K562 (cell line): ENCODE data around the gene RBM5. TPM values are rescaled to one million over a fixed set of nuclear protein-coding genes. Genes with fewer than 3 reads are reported as not detected.

ENCODE experiments used
- ETS2 ChIP-seq: IDR thresholded peaks from 2 replicates; pipeline ENCODE4 v1.6.1; 2016; ENCODE audit warnings: borderline replicate concordance, missing genetic modification characterization, mild to moderate bottlenecking, moderate library complexity, missing compliant biosample characterization; ENCODE audit not compliant: poor library complexity, severe bottlenecking
- GABPB2 ChIP-seq: fragments of 250-450 bp; sonication (Bioruptor Pico); conservative IDR thresholded peaks from 2 replicates; pipeline ENCODE4 v1.5.1; 2021; ENCODE audit warnings: mild to moderate bottlenecking
- GTF2A2 ChIP-seq: IDR thresholded peaks from 2 replicates; pipeline ENCODE4 v1.6.1; 2016; ENCODE audit warnings: mild to moderate bottlenecking, missing genetic modification characterization, missing compliant biosample characterization
- KDM2B ChIP-seq: fragments of 250-450 bp; sonication (Bioruptor Pico); IDR thresholded peaks from 2 replicates; pipeline ENCODE4 v1.8.0; 2021; ENCODE audit warnings: mild to moderate bottlenecking, moderate library complexity
- MCM2 ChIP-seq: fragments of 450-650 bp; IDR thresholded peaks from 2 replicates; pipeline ENCODE4 v1.6.1; 2017; ENCODE audit warnings: low read depth, mild to moderate bottlenecking
- MTA1 ChIP-seq: fragments of 450-650 bp; IDR thresholded peaks from 2 replicates; pipeline ENCODE4 v1.6.1; 2017; ENCODE audit warnings: borderline replicate concordance
- NCOR1 ChIP-seq: fragments of 450-650 bp; IDR thresholded peaks from 2 replicates; pipeline ENCODE4 v1.6.1; 2016; ENCODE audit warnings: mild to moderate bottlenecking, moderate library complexity
- PBX2 ChIP-seq, 2 experiments: IDR thresholded peaks in 1 of 2; conservative IDR thresholded peaks in 1 of 2; 2 replicates each; pipeline ENCODE4 v1.6.1; 2016; ENCODE audit warnings: low read depth in 2 of 2, mild to moderate bottlenecking in 1 of 2, missing compliant biosample characterization in 1 of 2, missing genetic modification characterization in 1 of 2, moderate library complexity in 1 of 2
- RNF219 ChIP-seq: fragments of 250-450 bp; sonication (Bioruptor Pico); IDR thresholded peaks from 2 replicates; pipeline ENCODE4 v1.5.0; 2022; ENCODE audit warnings: mild to moderate bottlenecking
- TCF7 ChIP-seq: sonication (generic); IDR thresholded peaks from 2 replicates; pipeline ENCODE4 v1.6.1; 2016; ENCODE audit warnings: antibody characterized with exemption, borderline replicate concordance
- ZNF274 ChIP-seq: IDR thresholded peaks from 2 replicates; pipeline ENCODE4 v1.6.1; 2011; ENCODE audit warnings: low read depth, mild to moderate bottlenecking, low read length, moderate library complexity, borderline replicate concordance
- ZNF277 ChIP-seq: fragments of 250-450 bp; sonication (Bioruptor Pico); IDR thresholded peaks from 2 replicates; pipeline ENCODE4 v1.8.0; 2022; ENCODE audit warnings: inconsistent platforms, mild to moderate bottlenecking, moderate library complexity, borderline replicate concordance
- ZNF384 ChIP-seq: IDR thresholded peaks from 2 replicates; pipeline ENCODE4 v1.6.1; 2012; ENCODE audit warnings: low read depth, low read length, improper control_type of control experiment
- ZNF766 ChIP-seq: fragments of 200-800 bp; sonication (Bioruptor generic); conservative IDR thresholded peaks from 2 replicates; pipeline ENCODE4 v1.6.1; 2016; ENCODE audit warnings: missing genetic modification characterization, missing compliant biosample characterization
- polyA plus RNA-seq, 8 experiments: library from polyadenylated mRNA; depleted of rRNA in 4 of 8; stranded (reverse) in 5 of 8; unstranded in 3 of 8; fragments of >200 nt; fragmentation: Nextera tagmentation in 2 of 8; fragmentation: Illumina TruSeq in 1 of 8; extraction: Ambion mirVana in 2 of 8; extraction: Trizol in 1 of 8; gene quantifications; 2 replicates each; pipeline versions ENCODE4 v1.2.1 to v1.2.3, GENCODE V29; 2011 to 2014; ENCODE audit warnings: inconsistent platforms in 1 of 8, missing spikeins in 1 of 8
- total RNA-seq, 7 experiments: library from RNA; depleted of rRNA in 6 of 7; stranded (reverse); fragments of >200 nt in 6 of 7; fragmentation: Illumina TruSeq in 2 of 7; extraction: Trizol in 2 of 7; gene quantifications; 2 replicates each; pipeline versions ENCODE4 v1.2.1 to v1.2.3, GENCODE V29; 2011 to 2021; ENCODE audit warnings: low replicate concordance in 1 of 7
- TF ChIP-seq, protein P1 (sequence below): fragments of 250-450 bp; sonication (Bioruptor Pico); IDR thresholded peaks from 2 replicates; pipeline ENCODE4 v1.5.0; 2020; ENCODE audit warnings: mild to moderate bottlenecking, borderline replicate concordance
- TF ChIP-seq, protein P2 (sequence below): fragments of 250-450 bp; sonication (Bioruptor Pico); IDR thresholded peaks from 2 replicates; pipeline ENCODE4 v1.8.0; 2021; ENCODE audit warnings: borderline replicate concordance, mild to moderate bottlenecking, moderate library complexity; ENCODE audit not compliant: poor library complexity, severe bottlenecking

Gene RBM5
- total and polyA plus RNA-seq, 9 of the 15 experiments (the other 6 are each of a cell fraction or from before 2014, with no cell fraction given) = 24.5 to 153 (median 81.6) TPM

DNA sequence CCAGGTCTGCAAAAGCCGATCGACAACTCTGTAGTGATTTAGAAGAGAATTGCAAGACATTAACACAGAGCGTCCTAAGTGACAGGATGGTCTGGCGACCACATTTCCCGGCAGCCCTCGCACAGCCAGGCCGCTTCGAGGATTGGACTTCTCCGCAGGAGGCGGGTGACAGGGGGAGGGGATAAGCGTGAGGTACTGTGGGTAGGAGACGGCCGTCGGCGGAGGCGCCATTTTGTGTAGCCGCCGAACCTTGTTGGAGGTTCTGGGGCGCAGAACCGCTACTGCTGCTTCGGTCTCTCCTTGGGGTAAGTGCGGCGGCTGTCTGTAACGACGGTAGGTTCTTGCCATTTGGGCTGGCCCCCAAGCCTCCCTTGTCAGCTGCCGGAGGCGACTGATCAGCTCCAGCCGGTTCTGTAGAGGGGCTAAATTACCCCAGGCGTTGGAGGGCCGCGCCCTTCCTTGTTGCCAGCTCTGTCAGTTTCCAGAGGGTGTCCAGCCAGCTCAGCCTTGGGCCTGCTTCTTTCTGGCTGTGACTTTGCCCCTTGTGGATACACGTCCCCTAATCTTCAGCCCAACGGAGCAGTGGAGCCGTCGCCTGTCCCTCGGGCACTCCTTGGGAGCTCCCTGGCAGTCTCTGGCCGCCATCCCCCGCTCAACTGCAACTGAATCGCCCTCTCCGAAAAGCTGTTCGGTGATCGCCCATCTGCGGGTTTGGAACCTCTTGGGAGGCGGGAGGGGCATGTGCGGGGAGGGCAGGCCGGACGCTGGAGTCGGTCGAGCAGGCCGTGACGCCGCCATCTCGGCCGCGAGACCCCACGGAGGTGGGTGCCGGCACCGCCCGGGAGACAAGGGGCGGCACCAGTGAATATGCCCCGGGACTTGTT lies at the start of gene RBM5 (continued):
- TF ChIP-seq, protein P1, sequence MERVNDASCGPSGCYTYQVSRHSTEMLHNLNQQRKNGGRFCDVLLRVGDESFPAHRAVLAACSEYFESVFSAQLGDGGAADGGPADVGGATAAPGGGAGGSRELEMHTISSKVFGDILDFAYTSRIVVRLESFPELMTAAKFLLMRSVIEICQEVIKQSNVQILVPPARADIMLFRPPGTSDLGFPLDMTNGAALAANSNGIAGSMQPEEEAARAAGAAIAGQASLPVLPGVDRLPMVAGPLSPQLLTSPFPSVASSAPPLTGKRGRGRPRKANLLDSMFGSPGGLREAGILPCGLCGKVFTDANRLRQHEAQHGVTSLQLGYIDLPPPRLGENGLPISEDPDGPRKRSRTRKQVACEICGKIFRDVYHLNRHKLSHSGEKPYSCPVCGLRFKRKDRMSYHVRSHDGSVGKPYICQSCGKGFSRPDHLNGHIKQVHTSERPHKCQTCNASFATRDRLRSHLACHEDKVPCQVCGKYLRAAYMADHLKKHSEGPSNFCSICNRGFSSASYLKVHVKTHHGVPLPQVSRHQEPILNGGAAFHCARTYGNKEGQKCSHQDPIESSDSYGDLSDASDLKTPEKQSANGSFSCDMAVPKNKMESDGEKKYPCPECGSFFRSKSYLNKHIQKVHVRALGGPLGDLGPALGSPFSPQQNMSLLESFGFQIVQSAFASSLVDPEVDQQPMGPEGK (CRISPR knock-in tag) = no peak
- TF ChIP-seq GABPB2 (no peak), ZNF384 (no peak), ZNF766 (peak; percentile 45; the same call in 1 of the 2 replicates), MTA1 (no peak), GTF2A2 (no peak), ZNF277 (CRISPR knock-in tag) (no peak), PBX2 (CRISPR knock-in tag; IDR thresholded peaks at IDR 0.05; ENCODE audit: low read depth) (no peak), PBX2 (tag; conservative IDR thresholded peaks at IDR 0.05; ENCODE audit: low read depth) (0 out of 2 replicates have a peak, but pooled peaks have one; percentile 31), RNF219 (CRISPR knock-in tag) (no peak), KDM2B (CRISPR knock-in tag) (no peak), ZNF274 (no peak), NCOR1 (no peak), ETS2 (tag) (no peak), TCF7 (no peak), MCM2 (no peak)
- TF ChIP-seq, protein P2, sequence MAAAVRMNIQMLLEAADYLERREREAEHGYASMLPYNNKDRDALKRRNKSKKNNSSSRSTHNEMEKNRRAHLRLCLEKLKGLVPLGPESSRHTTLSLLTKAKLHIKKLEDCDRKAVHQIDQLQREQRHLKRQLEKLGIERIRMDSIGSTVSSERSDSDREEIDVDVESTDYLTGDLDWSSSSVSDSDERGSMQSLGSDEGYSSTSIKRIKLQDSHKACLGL (CRISPR knock-in tag) = no peak
